ENCODE results near the gene GRM7. TPM values are rescaled to one million over a fixed set of nuclear protein-coding genes. Genes with fewer than 3 reads are reported as not detected.

GRM7 gene
- total RNA-seq, 1 donor from 2014 or later, result 0.80 TPM

- TF ChIP-seq EZH2 (IDR thresholded peaks at IDR 0.05) (no peak), EZH2phosphoT487 (IDR thresholded peaks at IDR 0.05) (no peak)
- TF ChIP-seq, protein P1, sequence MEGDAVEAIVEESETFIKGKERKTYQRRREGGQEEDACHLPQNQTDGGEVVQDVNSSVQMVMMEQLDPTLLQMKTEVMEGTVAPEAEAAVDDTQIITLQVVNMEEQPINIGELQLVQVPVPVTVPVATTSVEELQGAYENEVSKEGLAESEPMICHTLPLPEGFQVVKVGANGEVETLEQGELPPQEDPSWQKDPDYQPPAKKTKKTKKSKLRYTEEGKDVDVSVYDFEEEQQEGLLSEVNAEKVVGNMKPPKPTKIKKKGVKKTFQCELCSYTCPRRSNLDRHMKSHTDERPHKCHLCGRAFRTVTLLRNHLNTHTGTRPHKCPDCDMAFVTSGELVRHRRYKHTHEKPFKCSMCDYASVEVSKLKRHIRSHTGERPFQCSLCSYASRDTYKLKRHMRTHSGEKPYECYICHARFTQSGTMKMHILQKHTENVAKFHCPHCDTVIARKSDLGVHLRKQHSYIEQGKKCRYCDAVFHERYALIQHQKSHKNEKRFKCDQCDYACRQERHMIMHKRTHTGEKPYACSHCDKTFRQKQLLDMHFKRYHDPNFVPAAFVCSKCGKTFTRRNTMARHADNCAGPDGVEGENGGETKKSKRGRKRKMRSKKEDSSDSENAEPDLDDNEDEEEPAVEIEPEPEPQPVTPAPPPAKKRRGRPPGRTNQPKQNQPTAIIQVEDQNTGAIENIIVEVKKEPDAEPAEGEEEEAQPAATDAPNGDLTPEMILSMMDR (IDR thresholded peaks at IDR 0.05), result no peak
- Histone ChIP-seq H3K9ac (no peak overlapping the region), H4K20me1 (ENCODE audit: low read depth) (no peaks in the 10 kb centered on the region), H3K4me1 (no peaks in the 10 kb centered on the region), H3K79me2 (ENCODE audit: low read depth) (no peaks in the 10 kb centered on the region), H3K4me3 (no peak overlapping the region), H2AFZ (replicated peaks) (no peak overlapping the region), H3K27ac (no peak overlapping the region), H3K27me3 (no peaks in the 10 kb centered on the region), H3K4me2 (no peak overlapping the region), H3K9me3 (ENCODE audit: low read depth) (no peaks in the 10 kb centered on the region), H3F3A (ENCODE audit: low read depth) (no peaks in the 10 kb centered on the region), H3K36me3 (no peaks in the 10 kb centered on the region)
- no peak for DNase-seq (ENCODE audit: low spot score)
- H3K27me3 Mint-ChIP-seq (ENCODE audit: insufficient read depth, low read depth), result no peaks in the 10 kb centered on the region
- peaks cover 18% of the 10 kb centered on the region for H3K4me1 Mint-ChIP-seq
- H3K27ac Mint-ChIP-seq, result no peak overlapping the region
- H3K9me3 Mint-ChIP-seq, result peaks cover 8% of the 10 kb centered on the region
- no peak overlapping the region for H3K4me3 Mint-ChIP-seq
- H3K36me3 Mint-ChIP-seq, result no peaks in the 10 kb centered on the region
These were observed 929.2 kb downstream of the GRM7 start for GRCh38 chr3:7790141-7790540.

All from neural progenitor cell (in vitro differentiated cells).